IPS-20b (cell line): ENCODE data around the gene CCL17.
"Not testable (repeated sequence)": the region's sequence is repeated elsewhere in the genome, so short reads cannot be mapped to it uniquely, and the experiment has no call there.

ENCODE experiments used
- H3K27ac ChIP-seq: one replicate; pipeline ENCODE4 v1.5.1; 2013; ENCODE audit warnings: low read length
- H3K27me3 ChIP-seq: 2 replicates; pipeline ENCODE4 v1.6.1; 2013; ENCODE audit warnings: mild to moderate bottlenecking, low read length, inconsistent platforms; ENCODE audit not compliant: insufficient read depth
- H3K36me3 ChIP-seq: 2 replicates; pipeline ENCODE4 v1.6.1; 2013; ENCODE audit warnings: low read depth, mild to moderate bottlenecking, inconsistent platforms, low read length, moderate library complexity; ENCODE audit not compliant: insufficient read depth
- H3K4me1 ChIP-seq: 2 replicates; pipeline ENCODE4 v1.6.1; 2013; ENCODE audit warnings: mild to moderate bottlenecking, control low read depth, inconsistent platforms, low read length, moderate library complexity; ENCODE audit not compliant: insufficient read depth
- H3K4me3 ChIP-seq: 2 replicates; pipeline ENCODE4 v1.5.1; 2013; ENCODE audit warnings: mild to moderate bottlenecking, low read length, inconsistent platforms
- H3K9ac ChIP-seq: 2 replicates; pipeline ENCODE4 v1.6.1; 2013; ENCODE audit warnings: low read depth, mild to moderate bottlenecking, inconsistent platforms, low read length, moderate library complexity
- H3K9me3 ChIP-seq: 2 replicates; pipeline ENCODE4 v1.6.1; 2013; ENCODE audit warnings: mild to moderate bottlenecking, low read depth, low read length, inconsistent platforms; ENCODE audit not compliant: insufficient read depth

Gene CCL17

DNA sequence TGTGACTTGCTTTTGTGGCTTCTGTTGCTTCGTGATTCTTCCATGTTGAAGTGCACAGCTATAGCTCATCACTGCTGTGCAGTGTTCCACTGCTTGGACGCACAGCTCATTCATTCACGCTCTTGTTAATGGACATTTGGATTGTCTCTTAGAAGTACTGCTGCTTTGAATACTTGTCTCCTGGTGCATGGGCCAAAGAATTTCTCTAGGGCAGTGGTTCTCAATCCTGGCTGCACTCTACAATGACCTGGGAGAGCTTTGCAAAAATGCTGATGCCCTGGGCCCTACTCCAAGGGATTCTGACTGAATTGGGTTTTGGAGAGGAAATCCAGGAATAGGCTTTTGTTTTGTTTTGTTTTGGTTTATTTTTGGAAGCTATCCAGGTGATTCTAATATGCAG is 20.0 kb downstream of the CCL17 start:
- no peak overlapping the region for H3K27ac ChIP-seq
- no peaks in the 10 kb centered on the region for H3K27me3 ChIP-seq
- no peak overlapping the region for H3K9ac ChIP-seq
- no peaks in the 10 kb centered on the region for H3K4me1 ChIP-seq
- H3K9me3 ChIP-seq: no peaks in the 10 kb centered on the region
- H3K4me3 ChIP-seq: no peak overlapping the region
- H3K36me3 ChIP-seq: peaks cover 22% of the 10 kb centered on the region

DNA sequence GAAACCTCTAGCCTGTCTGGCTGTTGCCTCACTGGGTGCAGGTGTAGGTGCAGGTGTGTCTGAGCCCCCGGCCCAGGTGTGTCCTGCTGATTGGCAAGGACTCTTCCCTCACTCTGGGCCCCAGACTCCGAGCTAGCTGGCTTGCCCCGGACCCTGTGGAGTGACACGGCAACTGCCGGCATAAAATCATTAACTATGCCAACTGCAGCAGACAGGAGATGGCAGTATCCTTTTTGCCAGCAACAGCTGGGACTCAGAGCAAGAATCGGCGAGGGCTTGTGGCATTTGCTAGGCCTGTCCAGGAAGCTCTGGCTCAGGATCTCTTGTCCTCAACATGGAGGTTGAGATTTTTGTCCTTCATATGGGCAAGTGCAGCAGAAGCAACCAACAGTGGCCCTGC is 21.8 kb downstream of the CCL17 start:
- Histone ChIP-seq H3K27me3 (no peaks in the 10 kb centered on the region), H3K4me1 (no peaks in the 10 kb centered on the region), H3K9me3 (no peaks in the 10 kb centered on the region), H3K4me3 (no peak overlapping the region), H3K36me3 (peaks cover 40% of the 10 kb centered on the region), H3K9ac (no peak overlapping the region), H3K27ac (no peak overlapping the region)

DNA sequence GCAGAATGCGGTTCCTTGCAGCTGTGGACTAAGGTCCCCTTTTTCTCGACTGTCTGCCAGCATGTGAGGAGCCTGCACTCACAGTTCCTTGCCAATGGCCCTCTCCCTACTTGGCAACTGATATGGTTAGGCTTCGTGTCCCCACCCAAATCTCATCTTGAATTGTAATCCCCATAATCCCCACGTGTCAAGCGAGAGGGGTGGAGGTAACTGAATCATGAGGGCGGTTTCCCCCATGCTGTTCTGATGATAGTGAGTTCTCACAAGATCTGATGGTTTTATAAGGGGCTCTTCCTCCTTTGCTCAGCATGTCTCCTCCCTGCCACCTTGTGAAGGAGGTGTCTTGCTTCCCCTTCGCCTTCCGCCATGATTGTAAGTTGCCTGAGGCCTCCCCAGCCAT is 22.7 kb downstream of the CCL17 start:
- Histone ChIP-seq H3K36me3 (peaks cover 50% of the 10 kb centered on the region), H3K27me3 (no peaks in the 10 kb centered on the region), H3K9me3 (no peaks in the 10 kb centered on the region), H3K9ac (no peak overlapping the region), H3K4me3 (no peak overlapping the region), H3K27ac (no peak overlapping the region), H3K4me1 (no peaks in the 10 kb centered on the region)

DNA sequence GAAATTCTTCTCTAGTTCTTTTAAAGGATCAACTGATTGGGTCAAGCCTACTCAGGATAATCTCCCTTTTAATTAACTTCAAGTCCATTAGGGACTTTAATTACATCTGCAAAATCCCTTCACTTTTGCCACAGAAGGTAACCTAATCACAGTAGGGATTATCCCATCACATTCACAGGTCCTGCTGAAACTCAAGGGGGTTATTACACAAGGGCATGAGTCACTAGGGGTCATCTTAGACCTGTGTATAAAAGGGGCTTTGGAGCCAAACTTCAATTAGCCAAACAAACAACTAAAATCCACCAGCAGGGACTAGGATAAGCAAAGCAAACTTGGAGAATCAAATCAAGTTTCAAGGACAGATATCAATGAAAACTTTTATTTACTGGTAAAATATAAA is 23.3 kb downstream of the CCL17 start:
- Histone ChIP-seq H3K9ac (no peak overlapping the region), H3K27ac (no peak overlapping the region), H3K4me3 (no peak overlapping the region), H3K4me1 (no peaks in the 10 kb centered on the region), H3K27me3 (no peaks in the 10 kb centered on the region), H3K9me3 (no peaks in the 10 kb centered on the region), H3K36me3 (peaks cover 55% of the 10 kb centered on the region)

DNA sequence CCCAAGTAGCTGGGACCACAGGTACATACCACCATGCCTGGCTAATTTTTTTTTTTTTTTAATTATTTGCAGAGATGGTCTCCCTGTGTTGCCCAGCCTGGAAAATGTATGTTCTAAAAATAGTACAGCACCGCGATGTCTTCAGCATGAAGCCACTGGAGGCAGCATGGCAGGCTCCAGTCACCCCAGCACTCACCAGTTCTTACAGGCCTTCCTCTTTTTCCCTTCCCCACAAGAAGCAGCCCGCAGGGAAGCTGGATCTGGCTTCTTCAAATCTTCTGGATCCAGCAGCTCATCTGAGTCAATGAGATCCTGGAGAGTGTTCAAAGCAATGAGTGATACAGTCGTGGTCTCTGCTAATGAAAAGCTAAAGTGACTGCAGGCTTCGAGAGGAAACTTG is 26.4 kb downstream of the CCL17 start:
- Histone ChIP-seq H3K4me3 (no peak overlapping the region), H3K4me1 (no peaks in the 10 kb centered on the region), H3K27ac (no peak overlapping the region), H3K27me3 (no peaks in the 10 kb centered on the region), H3K36me3 (peaks cover 84% of the 10 kb centered on the region), H3K9me3 (no peaks in the 10 kb centered on the region), H3K9ac (no peak overlapping the region)

DNA sequence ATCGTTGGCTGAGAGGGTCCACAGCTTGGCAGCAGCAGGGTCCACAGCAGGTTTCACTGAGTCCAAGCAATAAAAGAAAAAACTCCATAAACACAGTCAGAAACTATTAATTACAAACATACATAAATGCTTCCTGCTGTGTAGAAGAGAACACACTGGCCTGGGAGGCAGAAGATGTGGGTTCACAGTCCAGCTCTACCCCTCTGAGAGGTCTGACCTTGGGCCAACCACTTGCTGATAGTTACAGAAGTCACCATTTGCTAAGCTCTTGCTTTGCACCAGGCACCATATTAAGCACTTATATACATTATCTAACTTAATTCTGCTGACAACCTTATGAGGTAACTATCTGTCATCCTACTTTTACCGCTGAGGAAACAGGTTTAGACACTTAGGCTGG is 27.9 kb downstream of the CCL17 start:
- H3K9ac ChIP-seq: no peak overlapping the region
- H3K4me1 ChIP-seq: no peaks in the 10 kb centered on the region
- no peaks in the 10 kb centered on the region for H3K9me3 ChIP-seq
- no peak overlapping the region for H3K4me3 ChIP-seq
- no peak overlapping the region for H3K27ac ChIP-seq
- peaks cover 91% of the 10 kb centered on the region for H3K36me3 ChIP-seq
- H3K27me3 ChIP-seq: no peaks in the 10 kb centered on the region

DNA sequence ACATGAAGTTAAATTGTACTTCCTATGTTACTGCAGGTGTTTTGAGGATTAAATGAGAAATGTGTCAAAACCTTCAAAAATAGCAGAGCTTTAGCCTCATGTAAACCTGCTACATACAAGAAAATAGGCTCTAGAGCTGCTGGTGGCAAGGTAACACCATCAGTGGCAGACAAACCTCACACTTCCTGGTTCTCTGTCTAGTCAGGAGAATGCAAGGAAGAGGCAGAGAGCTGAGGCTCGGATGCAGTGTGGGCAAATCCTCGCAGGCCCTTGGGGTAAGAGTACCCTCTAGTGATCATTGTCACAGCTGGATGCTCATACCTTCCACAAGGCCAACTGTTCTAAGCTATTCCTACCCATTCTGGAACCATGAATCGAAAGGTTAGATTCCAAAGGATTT is 28.4 kb downstream of the CCL17 start:
- no peak overlapping the region for H3K4me3 ChIP-seq
- H3K4me1 ChIP-seq: no peaks in the 10 kb centered on the region
- H3K9me3 ChIP-seq: no peaks in the 10 kb centered on the region
- no peaks in the 10 kb centered on the region for H3K27me3 ChIP-seq
- H3K36me3 ChIP-seq: peaks cover 91% of the 10 kb centered on the region
- H3K9ac ChIP-seq: no peak overlapping the region
- no peak overlapping the region for H3K27ac ChIP-seq

DNA sequence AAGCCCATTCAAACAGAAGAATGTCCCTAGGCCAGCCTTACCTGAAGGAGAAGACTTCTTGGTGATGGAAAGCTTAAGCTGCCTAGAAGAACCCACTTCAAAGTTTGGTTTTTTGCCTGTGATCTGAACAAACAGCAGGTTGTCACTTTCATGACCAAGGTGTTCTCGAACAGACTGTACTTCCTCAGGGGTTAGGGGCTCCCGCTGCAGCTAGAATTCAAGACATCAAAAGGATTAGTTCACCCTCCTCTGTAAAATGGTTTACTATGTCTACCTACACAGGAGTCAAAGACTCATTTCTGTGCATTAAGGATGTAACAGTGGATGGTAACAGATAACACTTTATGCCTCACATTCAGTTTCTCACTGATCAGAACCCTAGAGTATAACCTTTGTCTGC is 29.4 kb downstream of the CCL17 start:
- no peaks in the 10 kb centered on the region for H3K4me1 ChIP-seq
- H3K27ac ChIP-seq: no peak overlapping the region
- H3K36me3 ChIP-seq: peaks cover 91% of the 10 kb centered on the region
- no peaks in the 10 kb centered on the region for H3K9me3 ChIP-seq
- no peak overlapping the region for H3K9ac ChIP-seq
- no peak overlapping the region for H3K4me3 ChIP-seq
- H3K27me3 ChIP-seq: no peaks in the 10 kb centered on the region

DNA sequence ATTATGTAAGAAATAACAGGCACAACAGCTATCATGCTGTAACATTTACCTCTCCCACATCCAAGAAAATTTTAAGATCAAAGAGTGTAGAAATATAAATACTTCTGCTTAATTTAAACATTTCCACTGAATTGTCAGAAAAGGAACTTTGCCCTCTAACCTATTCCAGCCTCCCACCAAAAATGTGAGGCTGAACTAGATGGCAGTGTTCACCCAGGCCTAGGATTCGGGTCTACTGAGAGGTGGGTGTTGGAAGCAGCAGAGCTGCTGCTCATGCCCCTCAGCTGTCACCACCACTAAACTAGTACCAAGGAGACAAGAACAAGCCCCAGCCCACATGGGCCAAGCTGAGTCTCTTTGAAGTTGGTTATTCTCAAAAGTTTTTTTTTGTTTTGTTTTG is 31.3 kb downstream of the CCL17 start:
- Histone ChIP-seq H3K4me3 (no peak overlapping the region), H3K9me3 (peaks cover 10% of the 10 kb centered on the region), H3K27ac (no peak overlapping the region), H3K4me1 (no peaks in the 10 kb centered on the region), H3K36me3 (peaks cover 92% of the 10 kb centered on the region), H3K27me3 (no peaks in the 10 kb centered on the region), H3K9ac (no peak overlapping the region)

DNA sequence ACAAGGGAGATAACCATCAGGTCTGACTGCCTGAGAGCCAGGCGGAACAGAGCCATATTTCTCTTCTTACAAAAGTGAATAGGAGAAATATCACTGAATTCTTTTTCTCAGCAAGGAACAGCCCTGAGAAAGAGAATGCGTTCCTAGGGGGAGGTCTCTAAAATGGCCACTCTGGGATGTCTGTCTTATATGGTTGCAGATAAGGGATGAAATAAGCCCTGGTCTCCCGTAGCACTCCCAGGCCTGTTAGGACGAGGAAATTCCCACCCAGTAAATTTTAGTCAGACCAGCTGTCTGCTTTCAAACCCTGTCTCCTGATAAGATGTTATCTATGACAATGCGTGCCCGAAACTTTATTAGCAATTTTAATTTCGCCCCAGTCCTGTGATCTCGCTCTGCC is 35.4 kb downstream of the CCL17 start:
- peaks cover 57% of the 10 kb centered on the region for H3K36me3 ChIP-seq
- not testable (repeated sequence) for H3K4me1 ChIP-seq, H3K4me3 ChIP-seq

DNA sequence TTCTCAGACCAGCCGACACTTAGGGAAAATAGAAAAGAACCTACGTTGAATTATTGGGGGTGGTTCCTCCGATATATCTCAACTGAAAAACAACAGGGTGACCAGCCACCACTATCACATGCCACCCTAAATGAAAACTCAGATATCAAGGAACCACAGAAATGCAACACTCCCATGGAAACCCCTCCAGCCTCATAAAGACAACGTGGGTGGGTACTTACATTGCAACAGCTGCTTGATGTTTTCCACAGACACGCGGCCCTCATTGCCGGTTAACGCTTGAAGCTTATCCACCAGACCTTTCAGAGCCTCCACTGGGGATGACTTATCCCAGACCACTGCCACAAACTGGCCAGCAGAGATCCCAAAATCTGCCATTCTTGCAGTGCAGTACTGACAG is 36.0 kb downstream of the CCL17 start:
- H3K4me1 ChIP-seq, H3K9ac ChIP-seq, H3K27ac ChIP-seq, H3K4me3 ChIP-seq, H3K27me3 ChIP-seq: not testable (repeated sequence)
- Histone ChIP-seq H3K36me3 (peaks cover 53% of the 10 kb centered on the region), H3K9me3 (peaks cover 17% of the 10 kb centered on the region)

More for the DNA sequence above, 35.4 kb downstream of the CCL17 start:
- H3K9me3 ChIP-seq: peaks cover 17% of the 10 kb centered on the region
- not testable (repeated sequence) for H3K27me3 ChIP-seq, H3K9ac ChIP-seq, H3K27ac ChIP-seq

DNA sequence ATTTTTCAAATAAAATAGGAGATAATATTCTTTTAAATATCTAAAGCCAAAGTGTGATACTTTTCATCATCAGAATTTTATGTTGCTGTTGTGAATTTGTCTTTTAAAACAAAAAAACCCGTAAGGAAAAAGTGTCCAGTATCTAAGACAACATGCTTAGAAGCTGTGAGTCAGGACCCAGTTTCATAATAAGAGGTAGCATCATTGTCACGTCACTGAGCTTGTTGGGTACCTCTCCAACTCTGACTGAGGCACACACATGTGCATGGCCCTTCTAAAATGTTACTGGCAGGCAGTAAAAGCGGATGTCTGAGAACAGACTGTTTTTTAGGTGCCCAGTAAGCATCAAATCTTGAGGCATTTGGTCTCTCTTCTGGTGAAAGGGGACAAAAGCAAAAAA is 40.1 kb downstream of the CCL17 start:
- Histone ChIP-seq H3K27ac (no peak overlapping the region), H3K36me3 (peaks cover 17% of the 10 kb centered on the region), H3K9me3 (peaks cover 17% of the 10 kb centered on the region), H3K4me3 (no peak overlapping the region), H3K9ac (no peak overlapping the region), H3K27me3 (no peaks in the 10 kb centered on the region), H3K4me1 (peaks cover 4% of the 10 kb centered on the region; the same call in 1 of the 2 replicates)

DNA sequence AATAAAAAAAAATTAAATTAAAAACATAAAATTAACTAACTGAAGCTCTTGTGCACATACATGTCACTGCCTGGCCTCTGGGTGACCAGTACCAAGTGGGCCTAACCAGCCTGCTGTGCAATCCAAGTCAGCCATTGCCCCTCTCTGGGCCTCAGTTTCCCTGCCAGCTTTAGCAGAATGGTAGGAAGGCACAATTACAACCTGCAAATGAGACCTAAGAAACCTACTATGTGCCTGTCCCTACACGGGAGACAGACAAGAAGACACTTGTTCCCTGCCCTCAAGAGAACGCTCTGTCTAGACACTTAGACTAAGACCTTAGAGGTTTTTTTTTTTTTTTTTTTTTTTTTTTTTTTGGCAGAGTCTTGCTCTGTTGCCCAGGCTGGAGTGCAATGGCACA is 40.9 kb downstream of the CCL17 start:
- Histone ChIP-seq H3K27me3 (no peaks in the 10 kb centered on the region), H3K9ac (no peak overlapping the region), H3K4me3 (no peak overlapping the region), H3K27ac (no peak overlapping the region), H3K36me3 (peaks cover 10% of the 10 kb centered on the region), H3K9me3 (peaks cover 11% of the 10 kb centered on the region), H3K4me1 (peaks cover 4% of the 10 kb centered on the region; the same call in 1 of the 2 replicates)
